Stimulated activated CD4-positive, alpha-beta T cell treated with anti-CD3 and anti-CD28 coated beads, TNF-alpha, amount 100 ng/mL, for 1 hour (primary cell): ENCODE results near the gene FBLN2.

Source experiments
- DNase-seq, 3 donors: peaks; one replicate each; pipeline ENCODE4 v3.0.0-alpha.2; 2020; ENCODE audit warnings: low read depth in 3 of 3, low spot score in 1 of 3

FBLN2 gene

DNA sequence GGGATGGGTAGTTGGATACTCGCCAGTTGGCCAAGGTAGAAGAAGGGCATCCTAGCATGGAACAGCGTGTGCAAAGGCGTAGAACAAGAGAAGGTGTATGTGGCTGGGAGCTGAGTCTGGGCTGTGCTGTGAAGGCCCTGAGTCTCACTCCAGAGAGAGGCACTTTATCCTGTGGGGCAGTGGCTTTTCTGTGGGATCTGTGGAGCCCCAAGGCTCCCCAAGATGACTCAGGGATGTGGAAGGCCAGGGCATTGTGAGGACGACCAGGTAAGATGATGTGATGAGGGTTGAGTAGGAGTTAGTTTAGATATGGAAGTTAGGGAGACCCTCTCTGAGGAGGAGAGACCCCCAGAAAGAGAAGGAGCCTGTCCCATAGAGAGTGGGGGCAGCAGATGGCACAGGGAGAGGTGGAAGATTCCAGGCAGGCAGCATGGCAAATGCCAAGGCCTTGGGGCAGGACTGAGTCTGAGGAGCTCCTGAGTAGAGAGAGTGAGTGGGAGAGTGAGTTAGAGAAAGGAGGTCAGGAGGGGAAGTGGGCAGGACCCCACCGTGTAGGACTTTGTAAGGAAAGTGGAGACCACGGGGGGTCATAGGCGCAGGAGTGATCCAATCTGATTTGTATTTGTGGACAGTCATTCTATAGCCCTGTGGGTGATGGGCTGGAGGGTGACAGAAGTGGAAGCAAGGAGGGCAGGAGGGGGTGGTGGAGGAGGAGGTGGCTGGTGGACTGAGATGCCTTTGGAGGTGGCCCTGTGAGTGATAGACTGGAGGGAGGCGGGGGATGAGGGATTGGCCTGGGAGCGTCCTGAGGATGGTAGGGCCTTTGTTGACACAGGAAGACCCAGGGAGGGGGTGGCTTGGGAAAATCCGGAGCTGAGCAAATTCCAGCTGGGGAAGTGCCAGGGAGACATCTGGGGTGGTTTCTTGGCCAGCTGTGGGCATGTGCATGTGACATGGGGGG is 50.3 kb downstream of the FBLN2 start:
- DNase-seq, result no peak

DNA sequence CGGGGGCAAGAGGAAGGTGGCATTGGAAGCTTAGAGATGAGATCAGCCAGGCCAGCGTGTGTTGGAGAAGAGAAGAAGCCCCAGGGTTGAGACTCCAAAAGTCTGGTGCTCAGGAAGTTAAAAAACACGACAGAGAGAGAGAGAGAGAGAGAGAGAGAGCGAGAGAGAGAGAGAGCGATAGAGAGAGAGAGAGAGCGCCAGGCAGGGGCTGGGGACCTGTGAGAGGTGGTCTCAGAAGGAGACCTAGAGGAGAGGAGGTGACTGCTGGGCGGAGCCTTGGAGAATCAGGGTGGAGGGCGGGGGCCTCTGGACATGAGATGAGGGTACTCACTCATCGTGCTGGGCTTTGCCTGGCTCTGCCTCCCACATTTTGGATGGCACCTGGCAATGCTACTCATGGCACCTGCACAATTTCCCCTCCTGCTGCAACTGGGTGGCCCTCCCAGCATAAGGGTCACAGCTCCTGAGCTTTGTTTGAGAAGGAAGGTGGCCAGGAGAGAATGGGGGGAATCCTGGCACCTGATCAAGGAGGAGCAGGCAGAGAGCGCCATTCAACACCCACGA is 51.0 kb downstream of the FBLN2 start:
- DNase-seq, result no peak

DNA sequence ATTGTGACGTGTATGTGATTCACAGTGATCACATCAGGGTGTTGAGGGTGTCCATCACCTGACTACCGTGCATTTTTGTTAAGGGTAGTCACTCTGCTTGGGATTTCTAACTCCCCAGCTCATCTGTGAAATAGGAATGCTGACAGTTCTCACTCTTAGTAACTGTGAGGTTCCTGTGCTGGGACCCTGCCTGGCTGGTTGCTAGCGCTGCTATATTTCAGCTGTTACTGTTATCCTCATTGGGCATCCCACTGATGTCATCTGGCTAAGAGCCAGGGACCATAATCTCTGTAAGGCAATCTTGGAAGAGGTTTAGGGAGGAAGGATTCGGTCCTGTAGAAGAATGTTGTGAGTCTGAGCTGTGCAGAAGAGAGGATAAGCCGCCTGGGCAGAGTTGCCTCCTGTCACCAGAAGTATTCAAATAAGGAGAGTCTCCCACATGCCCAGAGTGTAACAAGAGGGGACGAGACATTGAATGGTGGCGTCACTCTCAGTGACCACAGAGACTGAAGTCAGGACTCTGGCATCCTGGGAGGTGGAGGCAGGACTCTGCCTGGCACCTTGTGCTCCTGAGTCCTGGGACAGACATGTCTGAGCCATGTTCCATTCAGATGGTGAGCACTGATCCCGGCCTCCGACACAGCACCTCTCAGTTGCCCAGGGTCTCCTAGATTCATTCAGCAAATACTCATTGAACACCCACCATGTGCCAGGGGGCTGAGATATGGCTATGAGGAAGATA is 52.2 kb downstream of the FBLN2 start:
- DNase-seq, result no peak

DNA sequence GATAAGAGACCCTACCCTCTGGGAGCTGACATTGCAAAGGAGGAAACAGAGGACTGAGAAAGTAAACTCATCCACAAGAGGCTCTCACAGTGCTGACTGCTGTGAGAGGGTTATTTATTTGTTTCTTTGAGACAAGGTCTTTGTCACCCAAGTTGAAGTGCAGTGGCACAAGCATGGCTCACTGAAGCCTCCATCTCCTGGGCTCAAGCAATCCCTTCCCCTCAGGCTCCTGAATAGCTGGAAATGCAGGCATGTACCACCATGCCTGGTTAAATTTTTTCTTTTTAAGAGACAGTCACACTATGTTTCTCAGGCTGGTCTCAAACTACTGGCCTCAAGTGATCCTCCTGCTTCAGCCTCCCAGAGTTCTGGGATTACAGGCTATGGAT is 52.8 kb downstream of the FBLN2 start:
- DNase-seq, result no peak

DNA sequence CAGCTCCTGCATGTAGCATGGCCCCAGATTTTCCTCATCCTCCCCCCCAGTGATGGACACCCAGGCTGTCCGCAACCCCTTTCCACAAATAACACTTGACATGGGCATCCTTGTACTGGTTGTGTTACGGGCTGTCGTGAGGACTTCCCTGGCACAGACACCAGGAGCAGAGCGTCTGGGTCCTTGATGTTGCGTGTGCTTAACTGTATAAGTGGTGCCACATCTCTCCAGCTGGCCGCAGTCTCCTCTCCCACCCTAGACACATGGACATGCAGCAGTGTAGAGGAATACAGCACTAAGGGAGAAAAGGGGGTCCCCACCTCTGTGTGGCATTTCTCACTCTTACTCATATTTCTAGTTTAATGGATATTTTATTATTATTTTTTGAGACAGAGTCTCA is 56.6 kb downstream of the FBLN2 start:
- no peak for DNase-seq

DNA sequence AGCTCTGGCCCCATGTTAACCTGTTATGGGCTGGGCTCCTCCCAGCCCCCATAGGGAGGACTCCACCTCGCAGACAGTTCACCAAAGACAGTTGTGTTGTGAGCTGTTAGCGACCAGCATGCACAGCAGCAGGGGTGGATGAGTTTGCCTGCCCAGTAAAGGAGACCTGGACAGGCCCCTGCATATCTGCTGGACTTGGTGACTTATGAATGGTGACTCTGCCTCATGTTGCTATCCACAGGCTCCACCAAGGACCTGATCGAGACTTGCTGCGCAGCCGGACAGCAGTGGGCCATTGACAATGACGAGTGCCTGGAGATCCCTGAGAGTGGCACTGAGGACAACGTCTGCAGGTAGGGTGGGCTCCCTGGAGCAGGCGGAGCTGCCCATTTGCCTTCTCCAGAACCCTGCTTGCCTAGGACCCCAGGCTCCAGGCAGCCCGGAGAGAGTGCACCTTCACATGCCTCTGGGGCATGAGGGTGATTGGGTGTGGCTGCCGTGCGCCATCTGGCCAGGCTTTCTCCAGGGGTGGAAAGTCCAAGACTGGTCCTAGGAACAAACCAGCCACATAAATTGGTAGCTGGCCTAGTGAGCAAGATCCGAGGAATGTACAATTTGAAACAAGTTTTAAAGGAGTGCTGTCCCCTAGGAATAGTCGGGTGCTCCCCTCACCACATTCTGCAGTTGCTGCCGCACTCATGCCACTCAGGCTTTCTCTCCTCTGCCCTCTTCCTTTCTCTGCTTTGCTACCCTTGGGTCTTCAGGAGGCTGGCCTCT is 59.1 kb downstream of the FBLN2 start:
- no peak for DNase-seq

DNA sequence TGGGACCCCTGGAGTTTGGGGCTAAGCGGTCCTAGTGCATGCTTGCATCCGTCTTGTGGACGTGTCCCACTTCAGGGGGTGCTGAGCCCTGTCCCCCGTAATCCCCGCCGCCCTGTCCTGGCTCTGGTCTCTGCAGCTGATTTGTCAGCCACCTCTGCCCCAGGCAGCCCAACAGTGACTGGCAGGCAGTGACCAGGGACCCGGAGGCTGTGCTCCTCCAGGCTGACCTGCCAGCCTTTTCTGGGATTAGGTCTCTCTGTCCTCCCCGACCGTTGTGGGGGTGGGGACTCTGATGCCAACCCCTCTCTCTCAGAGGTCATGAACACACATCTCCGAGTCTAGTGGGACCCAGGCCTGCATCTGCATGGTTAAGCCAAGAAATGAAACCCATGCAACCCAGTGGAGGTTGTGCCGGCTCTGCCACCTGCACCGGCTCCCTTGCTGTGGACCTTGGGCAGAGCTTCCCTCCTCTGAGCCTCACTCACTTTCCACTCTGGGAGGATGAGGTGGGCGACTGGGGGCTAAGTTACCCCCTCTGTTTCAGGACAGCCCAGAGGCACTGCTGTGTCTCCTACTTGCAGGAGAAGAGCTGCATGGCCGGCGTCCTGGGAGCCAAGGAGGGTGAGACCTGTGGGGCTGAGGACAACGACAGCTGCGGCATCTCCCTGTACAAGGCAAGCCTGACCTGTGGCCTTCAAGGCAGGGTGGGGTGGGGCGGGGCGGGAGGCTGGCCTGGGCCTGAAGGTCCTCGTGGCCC is 60.2 kb downstream of the FBLN2 start:
- no peak for DNase-seq

DNA sequence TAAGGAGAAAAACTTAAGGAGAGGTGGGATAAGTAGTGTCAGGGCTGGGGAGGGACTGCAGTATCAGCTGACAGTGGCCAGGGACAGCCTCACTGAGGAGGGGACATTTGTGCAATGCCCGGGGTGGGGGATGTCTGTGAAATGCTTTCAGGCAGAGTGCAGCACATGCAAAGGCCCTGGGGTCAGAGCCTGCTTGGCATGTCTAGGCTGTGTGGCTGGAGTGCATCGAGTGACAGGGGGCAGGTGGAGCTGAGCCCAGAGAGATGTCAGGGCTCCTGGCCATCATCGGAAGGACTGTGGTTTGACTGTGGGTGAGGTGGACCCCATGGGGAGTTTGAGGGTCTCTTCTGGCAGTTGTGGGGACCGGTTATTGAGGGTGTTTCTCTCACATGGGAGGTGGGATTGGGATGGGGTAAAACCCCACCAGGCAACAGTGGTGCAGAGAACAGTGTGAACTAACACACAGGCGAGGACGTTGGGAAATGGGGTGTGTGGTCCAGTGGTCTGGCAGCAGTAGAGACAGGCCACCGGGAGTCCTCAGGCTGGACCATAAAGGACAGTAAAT is 61.2 kb downstream of the FBLN2 start:
- DNase-seq, result no peak

DNA sequence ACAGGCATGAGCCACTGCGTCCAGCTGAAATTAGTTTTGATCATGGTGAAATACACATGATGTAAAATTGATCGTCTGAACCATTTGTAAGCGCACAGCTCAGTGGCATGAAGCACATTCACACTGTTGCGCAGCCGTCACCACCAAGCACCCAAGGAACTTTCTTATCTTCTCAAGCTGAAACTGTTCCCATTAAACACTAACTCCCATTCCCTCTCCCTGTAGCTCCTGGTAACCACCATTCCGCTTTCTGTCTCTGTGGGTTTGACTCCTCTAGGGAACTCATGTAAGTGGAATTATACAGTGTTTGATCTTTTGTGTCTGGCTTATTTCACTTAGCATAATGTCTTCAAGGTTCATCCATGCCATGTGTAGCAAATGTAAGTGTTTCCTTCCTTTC is 62.3 kb downstream of the FBLN2 start:
- no peak for DNase-seq

DNA sequence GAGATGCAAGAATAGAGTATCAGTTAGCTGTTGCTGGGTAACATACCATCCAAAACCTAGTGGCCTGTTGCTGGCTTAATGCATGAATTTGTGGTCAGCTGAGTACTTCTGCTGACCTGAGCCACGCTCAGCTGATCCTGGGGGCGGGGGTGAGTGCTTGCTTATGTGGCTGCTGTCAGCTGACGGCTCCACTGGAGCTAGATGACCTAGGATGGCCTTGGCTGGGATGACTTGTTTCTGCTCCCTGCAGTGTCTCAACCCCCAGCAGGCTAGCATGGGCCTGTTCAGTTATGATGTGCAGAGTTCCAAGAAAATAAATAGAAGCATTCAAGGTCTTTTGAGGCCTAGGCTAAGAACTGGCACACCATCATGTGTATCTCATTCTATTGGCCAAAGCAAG is 63.9 kb downstream of the FBLN2 start:
- no peak for DNase-seq

DNA sequence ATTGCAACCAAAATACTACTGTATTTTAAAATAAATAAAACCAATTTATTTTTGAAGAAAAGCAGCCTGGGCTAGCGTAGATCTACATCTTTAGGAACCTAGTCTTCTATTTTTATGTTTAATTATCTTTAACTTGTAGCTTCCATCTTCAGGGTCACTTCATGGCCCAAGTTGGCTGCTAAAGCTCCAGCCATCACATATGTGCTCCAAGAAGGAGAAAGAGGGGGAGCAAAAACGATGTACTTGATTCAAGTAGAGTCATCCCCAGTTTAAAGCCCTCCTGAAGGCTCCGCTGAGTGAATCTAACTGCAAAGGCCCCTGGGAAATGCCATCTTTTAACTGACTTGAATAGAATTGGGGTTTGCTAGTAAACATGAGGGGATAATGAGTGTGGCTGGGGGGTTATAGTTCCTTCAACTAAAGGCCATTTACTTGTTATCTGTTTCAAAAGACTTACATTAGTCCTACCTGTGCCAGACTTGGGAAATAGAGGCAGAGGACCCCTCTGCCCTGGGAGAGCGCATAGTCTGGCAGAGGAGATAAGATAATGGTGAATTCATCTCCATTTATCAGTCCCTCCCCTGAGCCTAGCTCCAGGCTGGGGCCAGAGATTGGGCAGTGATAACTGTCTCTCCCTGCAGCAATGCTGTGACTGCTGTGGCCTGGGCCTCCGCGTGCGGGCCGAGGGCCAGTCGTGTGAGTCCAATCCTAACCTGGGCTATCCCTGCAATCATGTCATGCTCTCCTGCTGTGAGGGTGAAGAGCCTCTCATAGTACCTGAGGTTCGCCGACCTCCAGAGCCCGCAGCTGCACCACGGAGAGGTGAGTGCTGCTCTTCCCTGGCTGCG is 64.6 kb downstream of the FBLN2 start:
- no peak for DNase-seq

DNA sequence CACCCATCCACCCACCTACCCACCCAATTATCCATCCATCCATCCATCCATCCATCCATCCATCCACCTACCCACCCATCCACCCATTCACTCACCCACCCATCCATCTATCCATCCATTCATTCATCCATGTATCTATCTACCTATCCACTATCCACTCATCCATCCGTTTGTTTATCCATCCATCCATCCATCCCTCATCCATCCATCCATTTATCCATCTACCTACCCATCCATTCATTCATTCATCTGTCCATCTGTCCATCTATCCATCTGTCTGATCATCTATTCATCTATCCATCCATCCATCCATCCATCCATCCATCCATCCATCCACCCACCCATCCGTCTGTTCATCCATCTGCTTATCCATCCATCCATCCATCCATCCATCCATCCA is 65.7 kb downstream of the FBLN2 start:
- DNase-seq, result no peak

DNA sequence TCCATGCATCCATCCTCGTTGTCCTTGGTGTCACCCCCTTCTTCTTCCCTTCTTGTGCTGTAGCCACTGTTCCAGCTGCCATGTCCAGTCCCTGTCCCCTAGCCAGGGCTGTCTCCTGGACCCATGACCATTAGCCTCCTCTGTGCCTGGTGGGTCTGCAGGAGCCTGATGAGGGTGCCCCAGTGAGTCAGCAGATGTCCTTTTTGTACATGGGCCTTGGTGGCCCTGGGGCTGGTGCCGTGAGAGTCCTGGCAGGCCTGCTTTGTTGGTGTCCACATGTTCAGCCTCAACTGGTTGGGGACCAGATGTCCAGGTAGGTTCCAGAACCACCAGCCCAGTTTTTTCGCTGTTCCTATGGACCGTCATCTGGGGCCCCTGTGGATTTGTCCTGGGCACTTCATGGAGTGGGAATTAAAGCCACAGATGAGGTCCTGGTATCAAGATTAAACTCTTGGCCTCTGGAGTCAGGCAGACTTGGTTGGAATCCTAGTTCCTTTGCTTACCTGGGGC is 66.1 kb downstream of the FBLN2 start:
- no peak for DNase-seq

DNA sequence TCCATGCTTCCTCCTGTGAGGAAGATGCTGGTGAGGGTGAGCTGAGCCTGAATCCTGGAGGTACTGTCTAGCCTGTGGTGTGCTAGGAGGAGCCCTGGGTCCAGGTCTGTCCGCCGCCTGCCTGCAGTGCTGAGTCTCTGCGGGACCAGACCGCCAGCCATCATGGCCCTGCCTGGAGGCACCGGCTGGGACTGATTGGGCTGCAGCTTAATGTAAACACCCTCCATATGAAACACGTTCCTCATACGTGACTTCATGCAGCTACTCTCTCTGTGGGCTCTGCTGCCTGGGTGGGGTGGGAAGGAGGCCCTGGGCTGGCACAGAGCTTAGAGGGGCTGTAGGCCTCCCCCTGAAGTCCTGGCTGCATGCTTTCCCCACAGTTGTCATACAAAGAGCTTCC is 67.4 kb downstream of the FBLN2 start:
- no peak for DNase-seq

DNA sequence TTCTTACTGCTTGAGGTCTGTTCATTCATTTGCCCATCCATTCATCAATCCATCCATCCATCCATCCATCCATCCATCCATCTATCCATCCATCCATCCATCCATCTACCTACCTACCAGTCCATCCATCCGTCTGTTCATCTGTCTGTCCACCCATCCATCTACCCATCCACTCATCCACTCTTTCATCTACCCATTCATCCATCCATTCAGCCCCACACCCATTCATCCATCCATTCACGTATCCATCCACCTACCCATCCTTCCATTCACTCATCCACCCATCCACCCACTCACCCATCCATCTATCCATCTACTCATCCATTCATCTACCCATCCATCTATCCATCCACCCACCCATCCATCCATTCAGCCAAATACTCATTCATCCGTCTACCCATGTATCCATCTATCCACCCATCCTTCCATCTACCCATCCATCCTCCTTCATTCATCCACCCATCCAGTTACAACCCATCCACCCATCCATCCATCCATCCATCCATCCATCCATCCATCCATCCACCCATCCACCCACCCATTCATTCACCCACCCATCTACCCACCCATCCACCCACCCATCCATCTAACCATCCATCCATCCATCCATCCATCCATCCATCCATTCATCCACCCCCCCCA is 68.3 kb downstream of the FBLN2 start:
- no peak for DNase-seq

DNA sequence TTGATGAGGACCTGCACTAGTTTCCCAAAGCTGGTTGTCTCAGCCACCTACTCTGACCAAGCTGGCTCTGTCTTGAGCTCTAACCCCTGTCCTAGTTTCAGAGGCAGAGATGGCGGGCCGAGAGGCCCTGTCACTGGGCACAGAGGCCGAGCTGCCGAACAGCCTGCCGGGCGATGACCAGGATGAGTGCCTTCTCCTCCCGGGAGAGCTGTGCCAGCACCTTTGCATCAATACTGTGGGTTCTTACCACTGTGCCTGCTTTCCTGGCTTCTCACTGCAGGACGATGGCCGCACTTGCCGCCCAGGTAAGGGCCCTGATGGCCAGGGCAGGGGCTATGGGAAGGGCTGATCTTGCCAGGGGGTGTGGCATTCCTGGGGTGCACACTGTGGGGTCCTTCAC is 69.1 kb downstream of the FBLN2 start:
- no peak for DNase-seq

DNA sequence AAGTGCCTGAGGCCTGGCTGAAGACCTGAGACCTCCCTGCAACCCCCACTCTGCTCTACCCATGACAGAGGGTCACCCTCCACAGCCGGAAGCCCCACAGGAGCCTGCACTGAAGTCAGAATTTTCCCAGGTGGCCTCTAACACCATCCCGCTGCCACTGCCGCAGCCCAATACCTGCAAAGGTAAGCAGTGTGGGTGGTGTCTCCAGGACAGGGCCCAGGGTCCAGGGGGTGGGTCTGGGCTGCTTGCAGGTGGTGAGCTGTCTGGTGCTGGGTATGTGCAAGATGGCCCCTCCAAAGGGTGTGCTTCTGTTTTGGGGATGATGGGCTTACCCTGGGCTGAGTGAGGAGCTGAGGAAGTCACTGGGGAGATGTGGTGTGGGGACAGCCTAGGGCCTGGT is 69.9 kb downstream of the FBLN2 start:
- DNase-seq, result no peak

DNA sequence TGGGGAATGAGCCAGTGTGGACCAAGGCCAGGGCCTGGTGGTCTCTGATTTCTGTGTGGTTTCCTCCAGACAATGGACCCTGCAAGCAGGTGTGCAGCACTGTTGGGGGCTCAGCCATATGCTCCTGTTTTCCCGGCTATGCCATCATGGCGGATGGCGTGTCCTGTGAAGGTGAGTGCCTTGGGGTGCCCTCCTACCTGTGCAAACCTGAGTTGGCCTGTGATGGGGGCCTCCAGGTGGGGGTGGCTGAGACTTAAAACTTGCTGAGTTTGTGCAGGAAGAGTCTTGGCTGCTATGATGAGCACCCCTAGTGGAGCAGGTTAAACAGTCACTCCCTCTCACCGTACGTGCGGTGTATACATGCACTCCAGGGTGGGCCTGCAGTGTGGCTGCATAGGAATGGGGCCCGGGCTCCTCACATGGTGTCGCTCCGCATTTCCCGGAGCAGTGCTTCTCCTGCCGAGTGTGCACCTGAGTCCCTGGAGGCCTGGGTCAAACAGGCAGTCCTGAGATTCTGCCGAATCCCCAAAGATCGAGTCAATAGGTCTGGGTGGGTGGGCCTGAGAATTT is 70.8 kb downstream of the FBLN2 start:
- no peak for DNase-seq
